Stimulated activated CD4-positive, alpha-beta T cell treated with anti-CD3 and anti-CD28 coated beads, Interleukin-4, amount 100 ng/mL, for 1 hour (primary cell): ENCODE data around the gene NTN5.
"Not testable (repeated sequence)": the region's sequence is repeated elsewhere in the genome, so short reads cannot be mapped to it uniquely, and the experiment has no call there.

Experiments used
- DNase-seq: peaks from one replicate; pipeline ENCODE4 v3.0.0-alpha.2; 2020

NTN5 gene

DNA sequence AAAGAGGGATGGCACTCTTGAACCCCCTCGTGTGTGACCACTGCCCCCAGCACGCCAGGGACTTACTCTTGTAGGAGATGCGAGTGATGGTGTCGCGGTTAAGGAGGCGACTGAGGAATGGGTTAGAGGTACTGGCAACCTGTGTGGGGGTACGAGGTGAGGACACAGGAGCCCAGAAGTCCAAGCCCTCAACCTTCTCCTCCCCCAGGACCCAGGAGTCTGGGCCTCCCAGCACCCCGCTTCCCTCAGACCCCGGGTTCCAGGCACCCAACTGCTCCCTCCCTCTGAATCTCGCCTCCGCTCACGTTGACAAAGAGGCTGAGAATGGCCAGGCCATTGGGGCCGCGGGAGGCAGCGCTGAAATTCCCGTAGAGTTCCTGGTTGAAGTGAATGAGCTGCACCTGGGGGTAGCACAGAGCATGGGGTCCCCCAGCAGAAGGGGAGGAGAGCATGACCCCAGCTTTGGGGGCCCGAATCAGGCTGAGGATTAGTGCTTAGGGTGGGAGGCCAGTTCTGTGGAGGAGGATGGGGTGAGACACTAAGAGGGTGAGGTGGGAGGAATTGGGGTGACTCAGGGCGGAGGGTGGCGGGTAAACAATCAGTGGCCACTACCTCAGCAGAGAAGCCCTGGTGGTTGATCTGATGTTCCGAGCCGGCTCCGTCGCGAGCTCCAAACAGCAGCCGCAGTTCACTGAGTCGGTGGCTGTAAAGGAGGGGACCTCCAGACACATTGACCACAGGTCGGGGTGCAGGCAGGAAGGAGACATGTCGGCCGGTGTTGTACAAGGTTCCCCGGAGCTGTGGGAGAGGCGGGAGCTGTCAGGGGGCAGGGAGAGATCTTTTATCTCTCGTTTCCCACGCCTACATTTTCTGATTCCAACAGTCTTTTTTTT lies 33.1 kb downstream of the NTN5 start:
- no peak for DNase-seq

DNA sequence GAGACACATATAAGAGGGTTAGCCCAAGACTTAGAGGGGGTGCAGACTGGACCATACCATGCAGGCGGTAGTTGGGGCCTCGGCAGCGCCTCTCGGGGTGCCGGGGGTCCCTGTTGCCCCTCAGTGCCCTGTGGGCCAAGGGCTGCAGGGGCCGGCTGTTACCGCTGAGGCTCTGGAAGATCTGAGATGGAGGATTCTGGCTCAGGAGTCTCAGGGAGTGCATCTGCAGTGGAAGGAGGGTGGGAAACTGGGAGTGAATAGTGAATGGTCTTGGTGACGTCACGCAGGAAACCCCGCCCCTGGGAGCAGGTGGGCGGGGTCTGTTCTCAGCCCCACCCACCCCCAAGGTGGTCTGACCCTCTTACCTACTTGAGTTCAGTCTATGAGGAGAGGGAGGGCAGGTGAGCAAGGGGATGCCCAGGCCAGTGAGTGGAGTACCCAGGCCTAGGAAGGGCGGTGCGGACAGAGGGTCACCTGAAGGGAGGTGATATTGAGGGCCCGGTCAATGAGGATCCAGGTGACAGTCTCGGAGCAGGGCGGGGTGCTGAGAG lies 33.9 kb downstream of the NTN5 start:
- DNase-seq = no peak

DNA sequence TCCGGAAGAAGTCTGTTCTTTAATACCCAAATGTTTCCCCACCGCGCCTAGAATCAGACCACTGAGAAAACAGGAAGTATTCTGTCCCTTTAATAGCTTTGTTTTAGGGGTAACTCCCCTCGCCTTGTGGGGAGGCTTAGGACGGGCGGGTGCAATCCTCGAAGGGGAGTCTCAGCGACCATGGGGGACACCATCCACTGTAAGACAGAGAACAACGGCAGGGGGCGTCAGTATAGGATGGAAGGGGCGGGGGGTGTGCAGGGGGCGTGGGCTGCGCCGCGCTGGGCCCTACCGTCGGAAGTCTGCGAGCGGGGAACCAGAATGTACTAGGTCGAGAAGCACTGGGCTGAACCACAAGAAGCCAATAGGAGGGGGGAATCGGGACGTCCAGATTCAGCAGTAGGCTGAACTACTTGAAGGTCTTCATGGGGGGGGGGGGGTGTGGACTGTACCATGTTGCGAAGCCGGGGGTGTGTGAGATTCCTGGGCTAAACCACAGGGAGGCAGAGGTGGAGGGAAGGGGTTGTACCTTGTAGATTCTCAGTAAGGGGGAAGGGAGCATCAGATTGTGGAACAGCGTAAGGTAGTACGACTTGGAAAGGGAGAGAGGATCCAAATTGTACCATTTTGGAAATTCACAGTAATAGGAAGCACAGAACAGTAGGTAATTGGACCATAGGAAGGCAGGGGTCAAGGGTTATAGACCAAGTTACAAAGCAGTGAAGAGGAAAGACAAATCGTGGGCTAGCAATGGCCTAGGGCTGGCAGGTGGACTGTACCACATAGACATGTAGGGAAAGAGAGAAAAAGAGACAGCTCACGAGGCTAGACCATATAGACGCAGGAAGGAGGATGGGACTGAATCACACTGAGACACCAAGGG lies 34.6 kb downstream of the NTN5 start:
- DNase-seq = peak; percentile 74

DNA sequence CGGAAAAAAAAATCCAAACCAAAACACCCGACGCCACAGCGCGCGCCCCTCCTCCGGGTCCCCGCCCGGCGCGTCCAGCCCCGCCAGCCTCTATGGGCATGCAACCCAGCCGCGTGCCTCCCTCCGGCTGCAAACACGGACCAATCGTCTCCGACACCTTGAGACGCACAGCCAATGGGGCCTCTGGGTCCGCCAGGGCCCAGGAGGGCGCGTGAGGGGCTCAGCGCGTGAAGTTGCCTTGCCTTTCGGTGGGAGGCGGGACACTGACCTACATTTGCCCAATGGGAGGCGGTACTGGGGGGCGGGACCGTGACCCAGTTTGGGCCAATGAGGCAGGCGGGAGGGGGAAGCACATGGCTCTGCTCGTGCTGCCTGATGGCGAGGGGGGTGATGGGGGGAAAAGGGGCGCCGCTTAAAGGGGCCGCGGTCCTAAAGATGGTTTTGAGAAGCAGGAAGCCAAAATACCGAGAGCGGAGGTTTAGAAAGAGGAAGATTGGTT lies 35.3 kb downstream of the NTN5 start:
- DNase-seq = peak; percentile 99

DNA sequence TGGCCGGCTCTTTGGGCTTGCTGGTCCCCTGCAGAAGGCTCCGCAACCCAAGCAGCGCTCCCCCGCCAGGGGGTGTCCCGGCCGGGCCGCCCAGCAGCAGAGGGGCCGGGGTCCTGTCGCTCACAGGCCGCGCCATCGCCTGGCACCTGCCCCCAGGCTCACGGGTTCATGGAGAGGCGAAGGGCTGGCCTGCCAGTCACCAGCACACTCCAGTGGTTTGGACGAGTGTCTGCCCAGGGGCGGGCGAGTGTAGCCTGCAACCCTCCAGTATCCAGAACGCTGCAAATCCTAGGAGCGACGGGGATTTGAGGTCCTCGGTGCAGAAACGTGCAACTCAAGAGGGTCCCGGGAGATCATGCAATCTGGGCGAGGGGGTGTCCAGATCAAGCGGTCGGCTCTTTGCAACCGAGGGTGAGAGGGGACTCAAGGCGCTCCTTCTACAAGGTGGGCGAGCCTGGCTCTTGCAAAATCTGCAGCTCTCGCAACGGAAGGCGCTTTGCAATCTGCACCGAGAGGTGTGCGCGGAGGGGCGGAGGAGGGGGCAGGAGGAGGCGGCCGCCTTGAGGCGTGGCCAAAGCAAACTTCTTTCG lies 35.9 kb downstream of the NTN5 start, which contains the start of gene DBP:
DBP (minus strand) TSS at position 521 of the 590 bp plus-strand sequence; CDS start at position 136, 385 bp downstream.
- DNase-seq = no peak

DNA sequence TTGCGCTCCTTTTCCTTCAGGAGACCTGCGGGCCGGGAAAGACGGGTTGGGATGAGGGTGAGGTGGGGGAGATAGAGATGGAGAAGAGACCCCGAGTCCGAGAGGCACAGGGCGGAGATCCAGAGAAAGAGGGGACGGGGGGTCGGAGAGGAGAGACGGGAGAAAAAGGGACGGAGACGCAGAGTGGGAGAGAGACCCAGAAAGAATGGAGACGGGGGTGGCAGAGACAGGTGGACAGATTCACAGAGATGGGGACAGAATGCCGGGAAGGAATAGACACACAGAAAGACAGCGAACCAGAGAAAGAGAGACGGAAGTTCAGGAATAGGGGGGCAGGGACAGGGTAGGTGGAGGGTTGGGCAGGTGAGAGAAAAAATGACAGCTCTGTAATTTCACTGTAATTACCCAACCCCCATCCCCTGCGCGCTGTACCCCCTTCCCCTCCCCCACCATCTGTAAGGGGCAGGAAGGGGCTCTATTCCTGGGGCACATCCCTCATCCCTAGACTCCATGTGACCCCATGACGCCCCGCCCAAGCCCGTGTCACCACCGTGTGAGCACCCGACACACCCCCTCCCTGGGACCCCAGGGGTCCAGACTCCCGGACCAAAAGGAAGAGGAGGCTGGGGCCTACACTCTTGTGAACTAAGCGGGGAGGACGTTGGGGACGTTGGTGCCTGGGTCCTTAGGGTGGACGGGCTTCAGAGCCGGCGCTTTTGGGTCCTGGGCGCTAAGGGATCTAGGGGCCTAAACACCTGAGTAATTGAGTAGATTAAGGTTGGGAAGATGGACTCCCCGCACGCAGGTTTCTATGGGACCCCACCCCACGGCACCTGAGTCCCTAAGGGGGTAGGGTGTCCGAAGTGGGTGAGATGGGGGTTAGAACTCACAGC lies 36.6 kb downstream of the NTN5 start:
- DNase-seq = no peak

DNA sequence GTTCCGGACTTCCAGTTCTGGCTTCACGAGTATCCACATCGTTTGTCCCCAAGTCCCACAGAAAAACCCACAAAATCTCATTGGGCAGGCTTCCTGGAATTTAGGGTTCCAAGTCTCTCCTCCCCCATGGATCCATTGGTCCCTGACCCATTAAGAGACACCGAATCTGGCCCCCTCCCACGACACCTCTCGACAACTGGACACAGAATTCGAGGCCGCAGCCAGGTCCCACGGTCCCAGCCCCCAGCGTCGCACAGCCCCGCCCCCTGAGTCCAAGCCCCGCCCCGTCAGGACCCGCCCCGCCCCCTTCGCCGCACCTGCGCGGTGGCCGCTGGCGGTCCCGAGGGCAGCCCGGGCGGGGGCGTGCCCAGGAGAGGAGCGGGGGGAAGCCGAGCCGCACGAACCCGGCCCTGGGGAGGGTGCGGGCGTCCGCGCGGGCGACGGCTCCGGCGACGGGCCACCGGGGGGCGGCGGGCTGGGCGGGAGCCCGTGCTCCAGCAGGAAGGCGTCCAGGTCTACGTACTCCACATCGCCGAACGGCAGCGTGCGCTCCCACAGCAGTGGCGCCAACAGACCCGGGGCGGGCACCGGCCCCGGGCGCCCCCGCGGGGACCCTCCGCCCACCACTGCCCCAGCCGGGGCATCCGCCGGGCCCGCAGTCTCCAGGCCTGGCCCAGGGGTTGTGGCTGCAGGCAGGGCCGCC lies 37.4 kb downstream of the NTN5 start:
- peak; percentile 76 for DNase-seq

DNA sequence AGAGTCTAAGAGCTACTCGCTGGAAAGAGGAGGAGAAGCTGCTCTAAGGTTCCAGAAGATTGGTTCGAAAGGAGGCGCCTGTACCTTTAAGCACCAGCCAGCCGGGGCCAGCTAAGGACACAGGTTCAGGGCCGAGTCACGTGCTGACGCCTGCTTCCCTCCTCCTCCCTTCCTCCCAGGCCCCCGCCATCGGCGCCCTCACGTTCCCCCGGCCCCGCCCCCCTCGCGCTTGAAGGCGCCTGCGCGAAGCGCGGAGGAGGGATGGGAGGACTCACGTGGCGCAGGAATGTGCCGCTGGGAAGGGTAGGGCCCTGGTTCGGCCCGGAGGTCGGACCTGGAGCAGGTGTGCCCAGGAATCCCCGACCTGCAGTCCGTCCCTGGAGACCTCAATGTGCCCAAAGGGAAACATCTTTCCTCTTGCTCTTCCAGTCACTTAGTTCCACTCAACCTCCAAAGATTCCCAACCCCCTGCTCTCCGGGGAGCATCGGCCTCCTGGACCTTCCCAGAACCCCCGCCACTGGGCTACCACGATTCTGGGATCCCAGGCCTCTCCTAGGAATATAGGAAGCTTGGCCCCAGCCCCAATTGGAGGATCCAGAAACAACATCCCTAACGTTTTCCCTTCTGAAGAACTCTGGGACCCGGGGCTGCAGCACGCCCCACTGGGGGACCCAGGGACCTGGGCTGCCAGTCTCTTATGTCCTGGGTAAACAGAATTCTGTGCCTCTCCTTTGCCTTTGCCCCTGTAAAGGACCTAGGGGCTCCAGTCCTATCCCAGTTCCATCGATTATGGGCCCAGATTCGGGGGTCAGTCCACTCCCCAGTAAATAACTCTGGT lies 38.2 kb downstream of the NTN5 start:
- DNase-seq = peak; percentile 94

DNA sequence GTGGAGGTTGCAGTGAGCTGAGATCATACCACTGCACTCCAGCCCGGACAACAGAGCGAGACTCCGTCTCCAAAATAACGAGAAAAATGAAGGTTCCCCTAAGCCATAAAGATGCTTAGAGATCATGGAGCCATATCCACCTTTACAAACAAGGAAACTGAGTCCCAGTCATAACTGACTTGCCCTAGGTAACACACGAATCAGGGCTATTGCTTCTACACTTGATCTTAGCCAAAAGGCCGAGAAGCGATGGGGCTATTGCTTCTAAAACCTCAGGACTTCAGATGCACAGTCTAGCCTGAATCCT lies 38.8 kb downstream of the NTN5 start:
- no peak for DNase-seq

DNA sequence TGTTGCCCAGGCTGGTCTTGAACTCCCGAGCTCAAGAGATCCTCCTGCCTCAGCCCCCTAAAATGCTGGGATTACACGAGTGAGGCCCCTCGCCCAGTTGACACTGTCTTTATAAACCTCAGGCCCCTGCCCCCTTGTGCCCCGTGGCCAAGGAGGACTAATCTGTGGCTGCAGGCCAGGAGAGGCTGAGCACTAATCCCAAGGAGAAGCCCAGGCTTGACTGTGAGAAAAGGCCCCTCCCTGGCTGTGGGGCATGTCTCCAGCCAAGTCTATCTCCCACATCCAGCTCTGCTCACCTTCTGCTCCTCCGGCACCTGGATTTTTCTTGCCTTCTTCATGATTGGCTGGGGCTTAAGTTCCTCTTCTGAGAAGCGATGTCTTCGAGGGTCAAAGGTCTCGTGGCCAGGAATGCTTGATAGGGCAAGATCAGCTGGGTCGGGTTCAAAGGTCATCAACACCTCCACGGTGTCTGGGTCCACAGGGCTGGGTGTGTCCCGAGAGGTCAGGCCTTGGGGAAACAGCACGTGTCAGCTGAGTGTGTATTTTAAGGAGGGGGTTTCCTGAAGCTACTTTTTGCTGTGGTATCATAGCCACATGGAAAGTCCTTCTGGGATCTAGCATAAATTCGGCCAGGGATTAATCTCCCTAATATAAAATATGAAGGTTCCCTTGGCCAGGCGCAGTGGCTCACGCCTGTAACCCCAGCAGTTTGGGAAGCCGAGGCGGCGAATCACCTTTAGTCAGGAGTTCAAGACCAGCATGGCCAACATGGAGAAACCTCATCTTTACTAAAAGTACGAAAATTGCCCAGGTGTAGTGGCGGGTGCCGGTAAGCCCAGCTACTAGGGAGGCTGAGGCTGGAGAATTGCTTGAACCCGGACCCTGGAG lies 39.4 kb downstream of the NTN5 start:
- no peak for DNase-seq

DNA sequence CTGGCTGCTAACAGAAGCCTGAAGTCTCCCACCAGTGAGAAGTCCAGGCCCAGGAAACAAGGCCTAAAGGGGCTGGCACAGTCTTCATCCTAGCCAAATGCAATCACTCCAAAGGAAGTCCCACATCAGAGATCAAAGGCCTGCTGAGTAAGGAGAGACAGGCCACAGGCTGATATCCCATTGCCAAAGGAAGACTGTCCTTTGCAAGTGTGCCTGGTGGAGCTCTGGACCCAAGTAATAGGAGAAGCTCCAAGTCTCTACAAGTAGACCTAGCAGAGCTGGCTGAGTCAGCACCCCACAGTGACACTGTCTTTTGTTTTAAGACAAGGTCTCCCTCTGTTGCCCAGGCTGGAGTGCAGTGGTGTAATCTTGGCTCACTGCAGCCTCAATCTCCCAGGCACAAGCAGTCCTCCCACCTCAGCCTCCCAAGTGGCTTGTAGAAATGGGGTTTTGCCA lies 40.1 kb downstream of the NTN5 start:
- no peak for DNase-seq

DNA sequence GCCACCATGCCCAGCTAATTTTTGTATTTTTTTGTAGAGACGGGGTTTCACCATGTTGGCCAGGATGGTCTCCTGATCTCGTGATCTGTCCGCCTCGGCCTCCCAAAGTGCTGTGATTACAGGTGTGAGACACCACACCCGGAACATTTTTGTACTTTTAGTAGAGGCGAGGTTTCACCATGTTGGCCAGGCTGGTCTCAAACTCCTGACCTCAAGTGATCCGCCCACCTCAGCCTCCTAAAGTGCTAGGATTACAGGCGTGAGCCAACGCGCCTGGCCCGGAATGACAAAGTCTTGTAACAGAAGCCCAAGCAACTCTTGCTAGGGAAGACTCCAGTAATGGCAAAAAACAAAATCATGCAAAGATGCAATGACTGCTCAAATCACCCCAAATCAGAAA lies 40.5 kb downstream of the NTN5 start:
- DNase-seq = not testable (repeated sequence)

DNA sequence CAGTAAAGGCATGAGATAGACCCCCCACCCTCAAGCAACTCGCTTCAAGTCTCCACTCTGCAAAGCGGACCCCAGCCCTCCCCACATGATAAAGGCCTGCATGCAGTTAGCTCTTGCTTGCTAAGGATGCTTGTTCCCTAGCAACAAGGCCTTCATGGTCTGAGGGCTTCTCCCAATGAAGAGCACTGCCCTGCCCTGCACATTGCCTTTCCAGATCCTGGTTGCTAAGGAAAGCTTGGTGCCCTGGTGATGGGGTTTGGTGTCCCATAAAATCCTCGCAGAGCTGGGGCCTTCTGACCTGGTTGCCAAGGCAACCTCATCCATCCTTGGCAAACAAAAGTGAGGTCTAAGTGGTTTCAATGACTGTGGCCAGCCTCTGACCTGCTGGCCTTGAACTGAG lies 41.6 kb downstream of the NTN5 start:
- DNase-seq = no peak

DNA sequence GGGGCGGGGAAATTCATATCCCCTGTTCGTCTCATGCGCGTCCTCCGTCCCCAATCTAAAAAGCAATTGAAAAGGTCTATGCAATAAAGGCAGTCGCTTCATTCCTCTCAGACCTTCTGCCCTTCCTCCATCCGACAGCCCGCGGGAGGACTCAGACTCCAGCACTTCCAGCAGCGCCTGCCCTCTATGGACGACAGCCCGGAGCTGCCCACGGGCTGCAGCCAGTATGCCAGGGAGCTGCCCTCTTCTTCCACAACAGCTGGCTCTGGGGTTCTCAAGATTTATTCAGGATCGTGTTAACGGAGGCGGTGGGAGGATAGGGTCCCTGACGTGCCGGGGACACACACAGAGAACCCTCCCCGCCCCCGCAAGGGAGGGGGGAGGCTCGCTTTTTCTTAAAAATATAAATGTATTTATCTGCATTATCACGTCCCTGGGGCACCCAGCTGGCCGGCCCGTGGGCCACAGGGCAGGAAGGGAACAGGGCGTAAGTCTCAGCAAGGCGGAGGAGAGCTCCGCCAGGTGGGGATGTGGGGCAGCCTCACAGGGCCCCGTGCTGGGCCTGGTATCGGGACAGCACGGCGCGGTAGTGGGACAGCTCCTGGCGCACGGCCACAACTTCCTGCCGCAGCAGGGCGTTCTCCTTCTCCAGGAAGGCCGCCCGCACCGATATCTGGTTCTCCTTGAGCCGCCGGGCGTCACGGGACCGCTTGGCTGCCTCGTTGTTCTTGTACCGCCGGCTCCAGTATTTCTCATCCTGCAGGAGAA lies 42.3 kb downstream of the NTN5 start:
- no peak for DNase-seq

DNA sequence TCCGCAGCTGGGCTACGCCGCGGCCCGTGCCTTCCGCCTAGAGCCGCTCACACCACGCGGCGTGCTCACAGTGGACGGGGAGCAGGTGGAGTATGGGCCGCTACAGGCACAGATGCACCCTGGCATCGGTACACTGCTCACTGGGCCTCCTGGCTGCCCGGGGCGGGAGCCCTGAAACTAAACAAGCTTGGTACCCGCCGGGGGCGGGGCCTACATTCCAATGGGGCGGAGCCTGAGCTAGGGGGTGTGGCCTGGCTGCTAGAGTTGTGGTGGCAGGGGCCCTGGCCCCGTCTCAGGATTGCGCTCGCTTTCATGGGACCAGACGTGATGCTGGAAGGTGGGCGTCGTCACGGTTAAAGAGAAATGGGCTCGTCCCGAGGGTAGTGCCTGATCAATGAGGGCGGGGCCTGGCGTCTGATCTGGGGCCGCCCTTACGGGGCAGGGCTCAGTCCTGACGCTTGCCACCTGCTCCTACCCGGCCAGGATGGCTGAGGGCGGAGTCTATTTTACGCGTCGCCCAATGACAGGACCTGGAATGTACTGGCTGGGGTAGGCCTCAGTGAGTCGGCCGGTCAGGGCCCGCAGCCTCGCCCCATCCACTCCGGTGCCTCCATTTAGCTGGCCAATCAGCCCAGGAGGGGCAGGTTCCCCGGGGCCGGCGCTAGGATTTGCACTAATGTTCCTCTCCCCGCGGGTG lies 43.1 kb downstream of the NTN5 start:
- no peak for DNase-seq

DNA sequence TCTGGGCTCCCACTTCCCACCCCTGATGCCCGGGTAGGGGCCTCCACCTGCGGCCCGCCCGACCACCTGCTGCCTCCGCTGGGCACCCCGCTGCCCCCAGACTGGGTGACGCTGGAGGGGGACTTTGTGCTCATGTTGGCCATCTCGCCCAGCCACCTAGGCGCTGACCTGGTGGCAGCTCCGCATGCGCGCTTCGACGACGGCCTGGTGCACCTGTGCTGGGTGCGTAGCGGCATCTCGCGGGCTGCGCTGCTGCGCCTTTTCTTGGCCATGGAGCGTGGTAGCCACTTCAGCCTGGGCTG lies 43.6 kb downstream of the NTN5 start:
- no peak for DNase-seq

DNA sequence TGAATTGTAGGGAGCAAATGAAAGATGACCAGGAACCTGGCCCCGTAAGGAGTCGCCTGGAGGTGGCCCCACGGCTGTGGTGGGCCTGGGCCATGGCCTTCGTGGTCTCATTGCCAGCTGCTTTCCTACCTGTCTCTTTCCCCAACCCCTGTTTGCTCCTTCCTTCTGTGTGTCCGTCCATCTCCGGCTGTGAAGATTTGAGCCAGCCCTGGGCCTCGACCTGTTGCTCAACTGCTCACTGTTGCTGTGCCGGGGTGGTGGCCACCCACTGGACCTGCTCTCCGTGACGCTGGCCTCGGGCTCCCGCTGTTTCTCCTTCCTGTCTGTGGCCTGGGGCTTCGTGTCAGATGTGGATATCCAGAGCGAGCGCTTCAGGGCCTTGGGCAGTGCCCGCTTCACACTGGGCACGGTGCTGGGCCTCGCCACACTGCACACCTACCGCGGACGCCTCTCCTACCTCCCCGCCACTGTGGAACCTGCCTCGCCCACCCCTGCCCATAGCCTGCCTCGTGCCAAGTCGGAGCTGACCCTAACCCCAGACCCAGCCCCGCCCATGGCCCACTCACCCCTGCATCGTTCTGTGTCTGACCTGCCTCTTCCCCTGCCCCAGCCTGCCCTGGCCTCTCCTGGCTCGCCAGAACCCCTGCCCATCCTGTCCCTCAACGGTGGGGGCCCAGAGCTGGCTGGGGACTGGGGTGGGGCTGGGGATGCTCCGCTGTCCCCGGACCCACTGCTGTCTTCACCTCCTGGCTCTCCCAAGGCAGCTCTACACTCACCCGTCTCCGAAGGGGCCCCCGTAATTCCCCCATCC lies 44.1 kb downstream of the NTN5 start:
- no peak for DNase-seq
